C4-2B (cell line): ENCODE data around the gene SUPT6H.

Source experiments
- CTCF ChIP-seq: fragments of 450-650 bp; conservative IDR thresholded peaks from 2 replicates; pipeline ENCODE4 v1.5.1; 2017; ENCODE audit warnings: mild to moderate bottlenecking
- ZFX ChIP-seq: fragments of 450-650 bp; IDR thresholded peaks from 2 replicates; pipeline ENCODE4 v1.6.1; 2017

- TF ChIP-seq CTCF, result no peak
- no peak for TF ChIP-seq ZFX
These were observed 67.9 kb downstream of the SUPT6H start for GRCh38 chr17:28729950-28730330.
